Measurements from ENCODE around the gene POLR2A.
"Not testable (repeated sequence)": the region's sequence is repeated elsewhere in the genome, so short reads cannot be mapped to it uniquely, and the experiment has no call there.

Gene POLR2A

GRCh38 chr17:7460850-7461660 is 23.1 kb upstream of the POLR2A start:
- no peak for DNase-seq

- no peak for DNase-seq
Observed at GRCh38 chr17:7462474-7463371, 21.4 kb upstream of the POLR2A start.

GRCh38 chr17:7463372-7463846 is 20.8 kb upstream of the POLR2A start:
- no peak for DNase-seq

- no peak for DNase-seq
Observed at GRCh38 chr17:7464081-7464480, 20.1 kb upstream of the POLR2A start.

GRCh38 chr17:7465597-7466275 is 18.4 kb upstream of the POLR2A start:
- no peak for DNase-seq

- DNase-seq = no peak
Observed at GRCh38 chr17:7466318-7466638, 17.9 kb upstream of the POLR2A start.

GRCh38 chr17:7466639-7467341 is 17.4 kb upstream of the POLR2A start:
- DNase-seq = no peak

- DNase-seq = no peak
Observed at GRCh38 chr17:7467498-7467897, 16.7 kb upstream of the POLR2A start.

GRCh38 chr17:7468290-7468689 is 15.9 kb upstream of the POLR2A start:
- DNase-seq = no peak

GRCh38 chr17:7468804-7469389 is 15.3 kb upstream of the POLR2A start:
- DNase-seq = no peak

GRCh38 chr17:7469843-7470242 is 14.3 kb upstream of the POLR2A start:
- DNase-seq = not testable (repeated sequence)

GRCh38 chr17:7470457-7470973 is 13.7 kb upstream of the POLR2A start:
- DNase-seq = not testable (repeated sequence)

- DNase-seq = no peak
Observed at GRCh38 chr17:7471729-7472128, 12.4 kb upstream of the POLR2A start.

GRCh38 chr17:7474767-7475166 is 9.4 kb upstream of the POLR2A start:
- not testable (repeated sequence) for DNase-seq

- no peak for DNase-seq
Observed at GRCh38 chr17:7475764-7476422, 8.3 kb upstream of the POLR2A start.

- no peak for DNase-seq
Observed at GRCh38 chr17:7476494-7476893, 7.7 kb upstream of the POLR2A start.

GRCh38 chr17:7476951-7477350 is 7.2 kb upstream of the POLR2A start:
- no peak for DNase-seq

GRCh38 chr17:7477392-7478275 is 6.5 kb upstream of the POLR2A start:
- DNase-seq = no peak

- peak; percentile 10 for DNase-seq
Observed at GRCh38 chr17:7478276-7479212, 5.6 kb upstream of the POLR2A start.
